Heart right ventricle (tissue), 16 donors: ENCODE data around the gene WFDC1. TPM values are rescaled to one million over a fixed set of nuclear protein-coding genes. Genes with fewer than 3 reads are reported as not detected.
A peak's percentile ranks its signal among the peaks of the same experiment; 100 is the strongest.

ENCODE experiments used
- ATAC-seq, 8 donors: fragments of 200-7000 bp; cut with Tn5 transposase; one replicate each; pipeline ENCODE4 v1.9.1; 2020; ENCODE audit warnings: mild to moderate bottlenecking in 8 of 8, moderate library complexity in 8 of 8, moderate number of reproducible peaks in 1 of 8
- DNase-seq, 2 donors: peaks; one replicate each; pipeline ENCODE4 v3.0.0-alpha.2; 2020
- H3K27ac ChIP-seq, 10 donors: fragments of 200-600 bp; sonication (generic) in 2 of 10; one replicate each; pipeline versions ENCODE4 v1.5.0 to v1.8.0; 2020 to 2022; ENCODE audit warnings: mild to moderate bottlenecking in 3 of 10
- H3K27me3 ChIP-seq, 7 donors: fragments of 200-600 bp; one replicate each; pipeline ENCODE4 v1.8.0; 2021 to 2022; ENCODE audit warnings: mild to moderate bottlenecking in 2 of 7
- H3K36me3 ChIP-seq, 9 donors: fragments of 200-600 bp; sonication (generic) in 1 of 9; one replicate each; pipeline versions ENCODE4 v1.5.0 to v1.8.0; 2020 to 2022; ENCODE audit warnings: mild to moderate bottlenecking in 2 of 9
- H3K4me1 ChIP-seq, 9 donors: fragments of 200-600 bp; sonication (generic) in 1 of 9; one replicate each; pipeline versions ENCODE4 v1.5.0 to v1.8.0; 2020 to 2022; ENCODE audit warnings: mild to moderate bottlenecking in 4 of 9
- H3K4me3 ChIP-seq, 10 donors: fragments of 200-600 bp; sonication (generic) in 2 of 10; one replicate each; pipeline versions ENCODE4 v1.5.0 to v1.8.0; 2020 to 2022; ENCODE audit warnings: mild to moderate bottlenecking in 7 of 10, moderate library complexity in 2 of 10
- H3K9me3 ChIP-seq, 11 donors: fragments of 200-600 bp in 10 of 11; sonication (generic) in 2 of 11; one replicate each; pipeline versions ENCODE4 v1.5.0 to v1.8.0; 2013 to 2022; ENCODE audit warnings: mild to moderate bottlenecking in 2 of 11, control low read depth in 1 of 11, moderate library complexity in 1 of 11
- WGBS, 2 donors: extraction: QIAGEN DNeasy Blood & Tissue Kit; methylation state at CpG; one replicate each; pipeline ENCODE4 v1.1.7; 2013; ENCODE audit warnings: inconsistent platforms in 1 of 2; 5-methylcytosine and 5-hydroxymethylcytosine counted together
- intact Hi-C, 10 donors: fragments of 100-400 bp; cut with DNase I; formaldehyde crosslinking; loops; one replicate each; pipeline versions ENCODE4 v1.11.1 to v1.14.2; 2022
- polyA plus RNA-seq, 2 donors: library from polyadenylated mRNA; stranded (reverse); fragments of 200-250 nt; gene quantifications; one replicate each; pipeline ENCODE4 v1.2.3, GENCODE V29; 2013
- total RNA-seq, 10 donors: library from RNA; stranded (reverse); fragmentation: NEBNext Ultra II Directional in 3 of 10; extraction: Animal tissue kit (Norgen Biotek cat#: 25700) in 3 of 10; gene quantifications; one replicate each; pipeline versions ENCODE4 v1.2.1 to v1.2.4, GENCODE V29; 2021 to 2023
- TF ChIP-seq, protein P1 (sequence below), 9 donors: fragments of 200-600 bp; sonication (generic) in 2 of 9; IDR thresholded peaks; one replicate each; pipeline versions ENCODE4 v1.5.0 to v1.8.0; 2021 to 2022; ENCODE audit warnings: antibody characterized with exemption in 9 of 9, mild to moderate bottlenecking in 5 of 9, moderate library complexity in 1 of 9
- donor health status: Arrhythmogenic right ventricular cardiomyopathy.
- donor health status: ischemic (EF 13 %, LVEDD 7.1; RV severe dilation, severe dysfunction).
- donor health status: healthy with polysubstance abuse.
- donor health status: DM: no; HTN: yes; CAD: no.
- donor health status: DM: no; HTN: no; CAD: no.
- donor health status: ischemic (EF 25% LVEDD 6.9; RV normal size, moderate dysfunction).
- donor health status: ischemic (EF 25% LVEDD 5.7; RV mildly dilated, moderate dysfunction).
- donor health status: healthy.
- donor health status: DM: yes; HTN: yes; CAD: no.
- donor health status: Ischemic cardiomyopathy.
- donor health status: ischemic (EF 35%, LVEDD 5.7; RV mildly dilated, moderate dysfunction).
- donor health status: nonischemic (EF 11% LVEDD 7.7; RV severe dilation, severe dysfunction).
- donor health status: DM: yes; HTN: yes; CAD: no.
- donor health status: PGD.
- donor health status: ischemic (EF 29% LVEDD 5.4; RV normal size, mild dysfunction).
- donor health status: nonischemic (EF 23%, LVEDD 6.1; RV moderate dilation, normal function).

The WFDC1 gene
- total and polyA plus RNA-seq, 12 donors = 0.55 to 5.7 (median 1.1) TPM

DNA sequence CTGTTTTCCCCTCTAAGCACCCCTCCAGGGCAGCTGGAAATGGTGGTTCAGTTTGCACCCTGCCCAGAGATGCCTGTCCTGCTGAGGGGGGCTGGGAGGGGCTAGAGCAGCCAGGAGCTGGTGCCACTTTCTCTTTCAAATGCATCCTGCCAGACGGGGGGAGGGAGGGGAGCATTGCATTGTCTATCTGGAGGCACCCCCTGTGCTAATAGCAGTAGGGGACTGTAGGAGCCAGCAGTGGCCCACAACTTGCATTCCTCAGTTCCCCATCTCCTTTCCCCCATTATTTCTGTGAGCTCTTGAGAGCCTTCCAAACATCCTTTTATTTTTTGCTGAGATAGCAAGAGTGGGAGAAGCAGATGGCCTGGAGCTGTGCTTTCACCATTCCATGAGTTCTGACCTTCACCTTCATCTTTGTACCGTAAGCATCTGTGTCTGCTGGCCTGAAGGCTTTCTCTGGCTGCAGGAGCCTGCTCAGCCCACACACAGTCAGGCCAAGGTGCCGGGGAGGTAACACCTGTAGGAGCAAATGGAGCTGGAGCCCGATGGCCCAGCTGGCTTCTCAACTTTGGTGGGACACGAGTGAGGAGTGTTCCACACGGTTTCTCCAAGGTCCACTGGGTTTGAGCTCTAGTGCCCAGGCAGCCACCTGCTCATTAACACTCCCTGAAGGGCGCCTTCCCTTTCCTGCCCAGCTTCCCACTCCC, 5.2 kb downstream of the WFDC1 start:
- intact Hi-C loops = no loop called here
- H3K9me3 ChIP-seq = no peaks in the 10 kb centered on the region
- peaks cover 5 to 29% (median 14%) of the 10 kb centered on the region in 9 donors for H3K4me1 ChIP-seq
- H3K27me3 ChIP-seq = peaks cover 0 to 31% (median 10%) of the 10 kb centered on the region in 7 donors
- H3K4me3 ChIP-seq = no peak overlapping the region
- ATAC-seq = no peak
- TF ChIP-seq, protein P1, sequence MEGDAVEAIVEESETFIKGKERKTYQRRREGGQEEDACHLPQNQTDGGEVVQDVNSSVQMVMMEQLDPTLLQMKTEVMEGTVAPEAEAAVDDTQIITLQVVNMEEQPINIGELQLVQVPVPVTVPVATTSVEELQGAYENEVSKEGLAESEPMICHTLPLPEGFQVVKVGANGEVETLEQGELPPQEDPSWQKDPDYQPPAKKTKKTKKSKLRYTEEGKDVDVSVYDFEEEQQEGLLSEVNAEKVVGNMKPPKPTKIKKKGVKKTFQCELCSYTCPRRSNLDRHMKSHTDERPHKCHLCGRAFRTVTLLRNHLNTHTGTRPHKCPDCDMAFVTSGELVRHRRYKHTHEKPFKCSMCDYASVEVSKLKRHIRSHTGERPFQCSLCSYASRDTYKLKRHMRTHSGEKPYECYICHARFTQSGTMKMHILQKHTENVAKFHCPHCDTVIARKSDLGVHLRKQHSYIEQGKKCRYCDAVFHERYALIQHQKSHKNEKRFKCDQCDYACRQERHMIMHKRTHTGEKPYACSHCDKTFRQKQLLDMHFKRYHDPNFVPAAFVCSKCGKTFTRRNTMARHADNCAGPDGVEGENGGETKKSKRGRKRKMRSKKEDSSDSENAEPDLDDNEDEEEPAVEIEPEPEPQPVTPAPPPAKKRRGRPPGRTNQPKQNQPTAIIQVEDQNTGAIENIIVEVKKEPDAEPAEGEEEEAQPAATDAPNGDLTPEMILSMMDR (IDR thresholded peaks at IDR 0.05) = no peak
- H3K27ac ChIP-seq = no peak overlapping the region
- WGBS, 2 donors = 66 to 68% methylated on average over 7 of the region's 7 CpGs
- no peak for DNase-seq
- H3K36me3 ChIP-seq = no peaks in the 10 kb centered on the region

DNA sequence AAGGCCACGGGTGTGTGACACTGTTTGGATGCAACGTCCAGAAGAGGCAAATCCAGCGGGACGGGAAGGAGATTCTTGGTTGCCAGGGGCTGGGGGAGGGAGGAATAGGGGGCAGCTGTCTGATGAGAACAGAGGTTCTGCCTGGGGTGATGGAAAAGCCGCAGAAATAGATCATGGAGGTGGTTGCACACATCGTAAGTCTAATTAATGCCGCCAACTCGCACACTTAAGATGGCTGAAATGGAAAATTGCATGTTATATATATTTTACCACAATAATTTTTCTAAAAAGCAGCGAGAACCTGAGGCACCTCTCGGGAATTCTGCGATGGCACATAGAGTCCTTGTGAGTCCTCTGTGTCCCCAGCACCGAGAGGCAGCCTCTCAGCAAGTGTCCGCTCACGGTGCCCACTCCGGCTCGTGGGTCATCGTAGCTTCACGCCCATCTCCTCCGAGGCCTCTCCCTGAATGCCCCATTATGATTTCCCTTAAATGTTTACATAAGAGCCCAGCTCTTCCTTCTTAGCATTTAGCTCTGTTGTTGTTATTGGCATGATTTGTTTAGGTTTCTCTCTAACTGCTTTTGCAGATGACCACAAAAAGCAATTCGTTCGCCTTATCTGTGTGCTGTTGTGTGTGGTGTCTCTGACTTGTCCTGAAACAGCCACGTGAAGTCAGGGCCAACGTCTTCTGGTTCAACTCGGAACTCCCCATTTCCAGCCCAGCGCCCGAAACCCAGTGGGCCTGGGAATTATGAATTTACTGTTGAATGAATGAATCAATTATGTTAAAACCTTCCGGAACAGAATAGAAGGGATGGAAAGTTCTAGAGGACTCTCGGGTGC, 7.7 kb downstream of the WFDC1 start:
- intact Hi-C loops = loop anchor here in 1 of 10 donors (2.0 kb wide), 1 partner anchor 16 kb away; no protein-coding TSS in a partner anchor
- Histone ChIP-seq H3K4me1 (peaks cover 0 to 23% (median 8%) of the 10 kb centered on the region in 9 donors), H3K9me3 (no peaks in the 10 kb centered on the region), H3K27ac (peak overlapping the region in 9 of 10 donors; percentile 16 to 68 (median 42)), H3K36me3 (no peaks in the 10 kb centered on the region), H3K27me3 (peaks cover 0 to 18% (median 11%) of the 10 kb centered on the region in 7 donors), H3K4me3 (peak overlapping the region in 1 of 10 donors; percentile 11)
- 55 to 65% methylated on average over 28 of the region's 28 CpGs for WGBS, 2 donors
- ATAC-seq (peak; percentile 5 to 64 (median 44)), DNase-seq (no peak)
- TF ChIP-seq, protein P1 (IDR thresholded peaks at IDR 0.05) = no peak

DNA sequence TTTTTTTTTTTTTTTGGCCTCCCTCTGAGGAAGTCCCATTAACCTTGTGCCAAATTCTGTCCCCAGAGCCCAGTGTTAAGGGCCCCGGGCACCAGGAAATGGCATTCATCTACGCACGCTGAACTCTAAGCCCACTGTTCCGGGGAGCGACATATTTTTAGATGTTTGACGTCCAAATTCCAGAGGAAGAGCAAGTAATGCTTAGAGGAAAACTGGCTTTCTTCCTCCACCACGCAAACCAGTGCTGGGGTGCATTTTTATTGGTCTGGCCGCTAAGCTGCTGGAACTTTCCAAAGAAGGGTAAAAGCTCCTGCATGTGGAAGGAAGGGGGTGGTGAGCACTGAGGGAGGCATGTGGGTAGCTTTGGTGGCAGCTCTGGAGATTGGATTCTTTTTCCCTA, 8.3 kb downstream of the WFDC1 start:
- Histone ChIP-seq H3K27me3 (peaks cover 0 to 23% (median 12%) of the 10 kb centered on the region in 7 donors), H3K4me3 (peak overlapping the region in 1 of 10 donors; percentile 11), H3K36me3 (no peaks in the 10 kb centered on the region), H3K4me1 (peaks cover 0 to 23% (median 8%) of the 10 kb centered on the region in 9 donors), H3K27ac (peak overlapping the region in 7 of 10 donors; percentile 16 to 68 (median 63)), H3K9me3 (no peaks in the 10 kb centered on the region)
- TF ChIP-seq, protein P1 (IDR thresholded peaks at IDR 0.05) = no peak
- 44 to 65% methylated on average over 8 of the region's 8 CpGs for WGBS, 2 donors
- peak in 7 of 8 donors; percentile 56 to 85 (median 75) for ATAC-seq
- intact Hi-C loops = loop anchor here in 1 of 10 donors (2.0 kb wide), 1 partner anchor 16 kb away; no protein-coding TSS in a partner anchor
- DNase-seq = peak in 1 of 2 donors; percentile 47

DNA sequence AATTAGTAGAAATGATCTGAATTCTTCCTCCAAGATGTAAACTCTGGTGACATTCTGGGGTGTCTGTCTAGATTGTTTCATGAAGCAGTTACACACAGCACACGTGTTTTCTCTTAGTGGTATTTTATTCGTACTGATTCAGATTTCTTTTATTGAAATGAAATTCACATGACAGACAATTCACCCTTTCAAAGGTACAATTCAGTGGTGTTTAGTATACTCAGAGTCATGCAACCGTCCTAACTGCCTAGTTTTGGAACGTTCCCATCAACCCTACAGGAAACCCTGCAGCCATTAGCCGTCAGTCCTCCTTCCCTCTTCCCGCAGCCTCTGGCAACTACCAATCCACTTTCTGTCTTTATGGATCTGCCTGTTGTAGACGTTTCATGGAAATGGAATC, 8.8 kb downstream of the WFDC1 start:
- Histone ChIP-seq H3K27me3 (peaks cover 0 to 24% (median 12%) of the 10 kb centered on the region in 7 donors), H3K36me3 (no peaks in the 10 kb centered on the region), H3K4me1 (peaks cover 0 to 23% (median 8%) of the 10 kb centered on the region in 9 donors), H3K9me3 (no peaks in the 10 kb centered on the region), H3K27ac (peak overlapping the region in 7 of 10 donors; percentile 16 to 64 (median 32)), H3K4me3 (no peak overlapping the region)
- WGBS, 2 donors = 56 to 68% methylated on average over 7 of the region's 7 CpGs
- intact Hi-C loops = loop anchor here in 1 of 10 donors (2.0 kb wide), 1 partner anchor 17 kb away; no protein-coding TSS in a partner anchor
- no peak for DNase-seq
- ATAC-seq = no peak
- TF ChIP-seq, protein P1 (IDR thresholded peaks at IDR 0.05) = no peak
